ENCODE measurements around the gene AURKA.

DNA sequence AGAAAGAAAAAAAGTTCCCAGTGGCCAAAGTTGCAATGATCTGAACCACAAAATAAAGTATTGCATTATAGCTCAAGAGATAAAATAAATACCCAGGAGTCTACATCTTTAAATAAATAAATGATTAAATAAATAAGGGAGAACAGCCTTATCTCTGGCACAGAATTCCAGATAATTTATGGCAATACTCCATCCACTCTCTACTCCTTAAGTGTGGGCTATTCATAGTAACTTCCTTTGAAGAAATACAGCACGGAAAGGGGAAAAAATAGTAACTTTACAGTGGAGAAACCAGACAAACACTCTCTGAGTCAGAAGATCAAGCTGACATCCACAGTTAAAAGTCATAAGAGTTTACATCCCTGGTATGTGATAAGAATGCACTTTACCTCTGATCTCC is 11.6 kb downstream of the AURKA start:
- TF ChIP-seq EZH2phosphoT487 (IDR thresholded peaks at IDR 0.05; ENCODE audit: borderline replicate concordance, low read length) (no peak), EZH2 (IDR thresholded peaks at IDR 0.05; ENCODE audit: low read length, unreplicated experiment) (no peak), CTCF (conservative IDR thresholded peaks at IDR 0.05; ENCODE audit: low read depth, low read length) (no peak)
